ENCODE results near the gene PKDCC.
A peak's percentile ranks its signal among the peaks of the same experiment; 100 is the strongest.
"Not testable (repeated sequence)": the region's sequence is repeated elsewhere in the genome, so short reads cannot be mapped to it uniquely, and the experiment has no call there.

The PKDCC gene

DNA sequence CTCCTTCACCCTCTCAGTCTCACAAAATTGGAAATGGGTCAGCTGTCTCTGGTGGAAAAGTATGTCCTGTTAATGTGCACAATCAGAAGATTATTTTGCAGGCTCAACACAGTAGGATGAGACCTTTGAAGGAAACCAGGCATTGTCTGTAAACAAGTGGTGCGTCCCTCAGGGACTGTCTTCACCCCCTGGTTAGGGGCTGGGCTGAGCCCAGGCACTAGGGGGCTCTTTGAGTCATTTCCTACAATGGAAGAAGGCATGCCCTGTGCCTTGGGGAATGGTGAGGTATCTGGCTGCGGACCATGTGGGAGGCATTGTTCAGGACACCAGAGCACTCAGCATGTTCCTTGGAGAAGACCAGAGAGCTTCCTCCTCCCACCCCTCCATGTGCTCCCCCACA is 26.8 kb downstream of the PKDCC start:
- H3K4me3 ChIP-seq (replicated peaks; ENCODE audit: low read depth, low read length) = no peak overlapping the region
- TF ChIP-seq, protein P1, sequence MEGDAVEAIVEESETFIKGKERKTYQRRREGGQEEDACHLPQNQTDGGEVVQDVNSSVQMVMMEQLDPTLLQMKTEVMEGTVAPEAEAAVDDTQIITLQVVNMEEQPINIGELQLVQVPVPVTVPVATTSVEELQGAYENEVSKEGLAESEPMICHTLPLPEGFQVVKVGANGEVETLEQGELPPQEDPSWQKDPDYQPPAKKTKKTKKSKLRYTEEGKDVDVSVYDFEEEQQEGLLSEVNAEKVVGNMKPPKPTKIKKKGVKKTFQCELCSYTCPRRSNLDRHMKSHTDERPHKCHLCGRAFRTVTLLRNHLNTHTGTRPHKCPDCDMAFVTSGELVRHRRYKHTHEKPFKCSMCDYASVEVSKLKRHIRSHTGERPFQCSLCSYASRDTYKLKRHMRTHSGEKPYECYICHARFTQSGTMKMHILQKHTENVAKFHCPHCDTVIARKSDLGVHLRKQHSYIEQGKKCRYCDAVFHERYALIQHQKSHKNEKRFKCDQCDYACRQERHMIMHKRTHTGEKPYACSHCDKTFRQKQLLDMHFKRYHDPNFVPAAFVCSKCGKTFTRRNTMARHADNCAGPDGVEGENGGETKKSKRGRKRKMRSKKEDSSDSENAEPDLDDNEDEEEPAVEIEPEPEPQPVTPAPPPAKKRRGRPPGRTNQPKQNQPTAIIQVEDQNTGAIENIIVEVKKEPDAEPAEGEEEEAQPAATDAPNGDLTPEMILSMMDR (IDR thresholded peaks at IDR 0.05; ENCODE audit: low read depth, low read length, missing control alignments) = peak; percentile 6
- no peak for DNase-seq (ENCODE audit: extremely low read depth, low read depth)

DNA sequence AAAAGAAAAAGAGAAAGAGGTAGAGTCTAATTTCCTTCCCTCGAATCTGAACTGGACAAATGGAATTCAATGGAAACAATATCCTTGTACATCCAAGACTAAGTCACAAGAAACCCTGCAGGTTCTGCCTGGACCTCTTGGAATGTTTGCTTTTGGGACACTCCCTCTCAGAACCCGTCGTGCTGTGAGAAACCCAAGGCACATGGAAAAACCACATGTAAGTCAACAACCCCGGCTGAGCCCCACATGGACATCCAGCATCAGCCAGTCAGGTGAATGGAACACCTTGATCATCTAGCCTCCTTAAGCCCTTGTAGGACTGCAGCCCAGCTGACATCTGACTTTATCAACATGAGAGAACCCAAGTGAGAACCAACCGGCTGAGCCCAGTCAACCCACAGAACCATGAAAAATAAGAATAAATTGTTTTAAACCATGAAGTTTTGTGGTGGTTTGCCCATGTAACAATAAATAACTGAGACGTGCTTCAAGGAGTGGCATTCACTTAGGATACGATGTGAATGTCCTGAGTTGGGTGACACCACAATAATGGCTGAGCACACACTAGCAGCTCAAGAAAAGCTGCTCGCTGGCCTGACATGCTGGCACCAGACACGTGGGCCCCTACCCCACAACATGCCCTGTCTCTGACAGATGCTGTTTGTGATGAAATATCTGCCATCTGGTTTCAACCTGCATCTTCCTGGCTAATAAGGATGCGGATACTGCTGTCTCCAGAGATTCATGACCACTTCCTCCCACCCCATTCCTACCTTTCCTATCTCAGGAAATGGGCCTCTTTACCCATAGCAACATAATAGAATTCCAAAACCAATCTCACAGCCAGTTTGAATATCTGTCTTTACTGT is 28.8 kb downstream of the PKDCC start:
- TF ChIP-seq, protein P1 (IDR thresholded peaks at IDR 0.05; ENCODE audit: low read depth, low read length, missing control alignments) = no peak
- H3K4me3 ChIP-seq (replicated peaks; ENCODE audit: low read depth, low read length) = no peak overlapping the region
- no peak for DNase-seq (ENCODE audit: extremely low read depth, low read depth)

DNA sequence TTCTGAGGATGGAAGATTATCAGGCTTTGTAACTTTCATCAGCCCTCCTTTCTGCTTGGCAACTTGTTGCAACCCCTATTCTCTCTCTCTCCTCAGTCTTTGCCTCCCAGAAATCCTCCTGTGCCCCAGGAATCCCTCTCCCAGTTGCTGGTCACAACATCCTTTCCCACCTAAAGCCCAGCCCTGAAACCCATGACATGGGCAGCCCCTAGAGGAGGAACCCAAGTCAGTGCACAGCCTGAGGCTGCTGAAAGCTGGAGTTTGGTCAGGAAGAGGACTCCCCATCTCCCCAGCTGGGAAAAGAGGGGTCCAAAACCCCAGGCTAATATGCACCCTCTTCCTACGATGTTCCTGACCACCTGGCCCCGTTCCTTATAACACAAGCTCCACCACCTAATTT is 29.5 kb downstream of the PKDCC start:
- TF ChIP-seq, protein P1 (IDR thresholded peaks at IDR 0.05; ENCODE audit: low read depth, low read length, missing control alignments) = no peak
- no peak overlapping the region for H3K4me3 ChIP-seq (replicated peaks; ENCODE audit: low read depth, low read length)
- no peak for DNase-seq (ENCODE audit: extremely low read depth, low read depth)

DNA sequence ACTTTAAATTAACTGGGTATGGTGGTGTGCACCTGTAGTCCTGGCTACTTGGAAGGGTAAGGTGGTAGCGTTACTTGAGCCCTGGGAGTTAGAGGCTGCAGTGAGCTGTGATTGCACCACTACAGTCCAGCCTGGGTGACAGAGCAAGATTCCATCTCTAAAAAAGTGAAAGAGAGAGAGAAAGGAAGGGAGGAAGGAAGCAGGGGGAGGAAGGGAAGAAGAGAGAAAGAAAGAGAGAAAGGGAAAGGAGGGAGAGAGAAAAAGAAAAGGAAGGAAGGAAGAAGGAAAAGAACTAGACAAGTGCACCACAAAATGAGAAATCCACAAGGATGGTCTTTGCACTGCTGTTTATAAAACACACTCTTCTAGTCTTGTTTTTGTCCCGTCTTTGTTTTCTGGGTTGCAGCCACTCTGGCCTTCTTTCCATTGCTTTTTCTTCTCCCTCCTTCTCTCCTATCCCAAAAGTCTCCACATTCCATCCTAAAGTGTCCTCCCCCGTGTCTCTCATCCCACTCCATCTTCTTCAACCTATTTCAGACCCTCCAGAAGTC is 32.0 kb downstream of the PKDCC start:
- TF ChIP-seq, protein P1 (IDR thresholded peaks at IDR 0.05; ENCODE audit: low read depth, low read length, missing control alignments) = no peak
- no peak for DNase-seq (ENCODE audit: extremely low read depth, low read depth)
- no peak overlapping the region for H3K4me3 ChIP-seq (replicated peaks; ENCODE audit: low read depth, low read length)

GRCh38 chr2:42081151-42081550 is 33.3 kb downstream of the PKDCC start:
- not testable (repeated sequence) for DNase-seq (ENCODE audit: extremely low read depth, low read depth); H3K4me3 ChIP-seq (replicated peaks; ENCODE audit: low read depth, low read length)

- DNase-seq (ENCODE audit: extremely low read depth, low read depth) = no peak
- TF ChIP-seq, protein P1 (IDR thresholded peaks at IDR 0.05; ENCODE audit: low read depth, low read length, missing control alignments) = no peak
- no peak overlapping the region for H3K4me3 ChIP-seq (replicated peaks; ENCODE audit: low read depth, low read length)
These were observed 34.2 kb downstream of the PKDCC start for GRCh38 chr2:42082016-42082415.

DNA sequence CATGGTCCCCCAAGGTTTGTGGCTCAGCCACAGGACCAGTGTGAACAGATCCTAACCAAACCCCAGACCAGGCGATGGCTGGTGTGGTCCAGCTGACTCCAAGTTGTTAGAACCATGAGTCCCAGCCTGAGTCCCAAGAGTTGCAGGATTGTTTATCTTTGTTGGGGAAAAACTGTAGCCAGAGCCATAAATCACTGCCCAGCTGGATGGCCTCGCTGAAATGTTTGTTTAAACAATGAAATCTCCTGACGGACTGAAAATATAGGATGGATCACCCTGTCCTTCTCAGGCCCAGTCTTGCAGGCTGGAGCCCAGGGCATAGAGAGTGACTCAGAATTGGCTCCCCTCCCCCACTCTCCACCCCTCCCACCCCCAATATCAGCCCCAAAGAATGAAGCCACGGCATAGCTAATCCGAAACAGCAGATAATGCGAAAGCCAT is 36.4 kb downstream of the PKDCC start:
- no peak overlapping the region for H3K4me3 ChIP-seq (replicated peaks; ENCODE audit: low read depth, low read length)
- TF ChIP-seq, protein P1 (IDR thresholded peaks at IDR 0.05; ENCODE audit: low read depth, low read length, missing control alignments) = no peak
- DNase-seq (ENCODE audit: extremely low read depth, low read depth) = no peak

- not testable (repeated sequence) for H3K4me3 ChIP-seq (replicated peaks; ENCODE audit: low read depth, low read length)
These were observed 37.2 kb downstream of the PKDCC start for GRCh38 chr2:42085070-42085469.

More at GRCh38 chr2:42085070-42085469, 37.2 kb downstream of the PKDCC start:
- DNase-seq (ENCODE audit: extremely low read depth, low read depth) = not testable (repeated sequence)
